Pancreas (tissue), 10 donors: Measurements from ENCODE around the gene UTS2. TPM values are rescaled to one million over a fixed set of nuclear protein-coding genes. Genes with fewer than 3 reads are reported as not detected.
A peak's percentile ranks its signal among the peaks of the same experiment; 100 is the strongest.

Source experiments
- ATAC-seq, 4 donors: fragments of 200-7000 bp; cut with Tn5 transposase; one replicate each; pipeline versions ENCODE4 v1.8.0 to v1.9.1; 2020; ENCODE audit warnings: mild to moderate bottlenecking in 4 of 4, moderate library complexity in 4 of 4
- DNase-seq, 6 donors: peaks; one replicate each; pipeline ENCODE4 v3.0.0-alpha.2; 2020
- FAIRE-seq: peaks from 2 replicates; lab custom pipeline; 2012; peaks lifted over from hg19 to GRCh38; lab: Jason Lieb, UNC
- H3K27ac ChIP-seq, 4 donors: fragments of 200-600 bp; sonication (generic); 1 replicate in 3 of 4; 2 replicates in 1 of 4; pipeline versions ENCODE4 v1.5.0 to v1.8.0; 2020
- H3K27me3 ChIP-seq, 4 donors: fragments of 200-600 bp; one replicate each; pipeline ENCODE4 v1.8.0; 2021
- H3K36me3 ChIP-seq, 3 donors: fragments of 200-600 bp; sonication (generic) in 1 of 3; one replicate each; pipeline versions ENCODE4 v1.5.0 to v1.8.0; 2020 to 2021
- H3K4me1 ChIP-seq, 3 donors: fragments of 200-600 bp; one replicate each; pipeline ENCODE4 v1.8.0; 2021
- H3K4me3 ChIP-seq, 4 donors: fragments of 200-600 bp; sonication (generic) in 2 of 4; one replicate each; pipeline versions ENCODE4 v1.5.0 to v1.8.0; 2020 to 2021
- H3K9me3 ChIP-seq, 4 donors: fragments of 200-600 bp; one replicate each; pipeline ENCODE4 v1.8.0; 2021
- WGBS, 2 donors: extraction: QIAGEN DNeasy Blood & Tissue Kit; methylation state at CpG; one replicate each; pipeline ENCODE4 v1.1.7; 2013; 5-methylcytosine and 5-hydroxymethylcytosine counted together
- intact Hi-C, 3 donors: fragments of 100-400 bp; cut with DNase I; formaldehyde crosslinking; loops; one replicate each; pipeline versions ENCODE4 v1.11.1 to v1.14.2; 2022
- polyA plus RNA-seq, 2 donors: library from polyadenylated mRNA; stranded (reverse); fragments of 200-250 nt; gene quantifications; one replicate each; pipeline ENCODE4 v1.2.3, GENCODE V29; 2013
- total RNA-seq, 6 donors: library from RNA; stranded (reverse); fragmentation: NEBNext Ultra II Directional in 4 of 6; extraction: Animal tissue kit (Norgen Biotek cat#: 25700) in 4 of 6; gene quantifications; one replicate each; pipeline versions ENCODE4 v1.2.1 to v1.2.4, GENCODE V29; 2021 to 2023
- TF ChIP-seq, protein P1 (sequence below), 4 donors: fragments of 200-600 bp; sonication (generic) in 3 of 4; IDR thresholded peaks; one replicate each; pipeline versions ENCODE4 v1.5.0 to v1.8.0; 2021; ENCODE audit warnings: antibody characterized with exemption in 4 of 4
- donor health status: healthy with polysubstance abuse.
- donor health status: DM: no; HTN: no; CAD: no; lungs with moderate emphysema.
- donor health status: DM: no; HTN: no; CAD: no.
- donor health status: control.
- donor health status: control.
- donor health status: Bipolar disorder and iron deficiency.
- donor health status: DM: yes; HTN: yes; CAD: no.
- donor health status: DM: no; HTN: no; CAD: no.
- donor health status: DM: no; HTN: no; CAD: no.
- donor health status: DM: yes; HTN: yes; CAD: no.

The UTS2 gene
- total and polyA plus RNA-seq, 8 donors, result 0.09 TPM; not detected in 7

DNA sequence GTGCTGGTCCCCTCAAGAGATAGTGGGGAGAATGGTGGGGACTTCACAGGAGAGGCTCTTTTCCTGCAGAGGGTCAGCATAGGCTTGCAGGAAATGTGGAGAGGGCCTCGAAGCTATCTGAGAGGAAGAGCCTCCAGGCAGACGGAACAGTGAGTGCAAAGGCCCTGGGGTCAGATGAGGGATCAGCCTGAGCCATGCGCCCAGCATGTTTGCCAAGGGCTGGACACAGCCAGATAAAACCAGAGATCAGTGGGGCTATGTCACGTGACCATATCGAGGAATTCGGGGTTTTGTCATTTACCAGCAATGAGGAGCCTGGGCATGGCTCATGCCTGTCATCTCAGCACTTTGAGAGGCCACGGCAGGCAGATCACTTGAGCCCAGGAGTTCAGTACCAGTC, 6.5 kb upstream of the UTS2 start:
- no peaks in the 10 kb centered on the region for H3K4me1 ChIP-seq
- ATAC-seq, result no peak
- no peak overlapping the region for H3K4me3 ChIP-seq
- no peak for DNase-seq
- intact Hi-C loops, result no loop called here
- H3K9me3 ChIP-seq, result no peaks in the 10 kb centered on the region
- no peak for FAIRE-seq
- 87 to 89% methylated on average over 7 of the region's 7 CpGs for WGBS, 2 donors
- no peaks in the 10 kb centered on the region for H3K27me3 ChIP-seq
- no peak overlapping the region for H3K27ac ChIP-seq
- no peaks in the 10 kb centered on the region for H3K36me3 ChIP-seq
- TF ChIP-seq, protein P1, sequence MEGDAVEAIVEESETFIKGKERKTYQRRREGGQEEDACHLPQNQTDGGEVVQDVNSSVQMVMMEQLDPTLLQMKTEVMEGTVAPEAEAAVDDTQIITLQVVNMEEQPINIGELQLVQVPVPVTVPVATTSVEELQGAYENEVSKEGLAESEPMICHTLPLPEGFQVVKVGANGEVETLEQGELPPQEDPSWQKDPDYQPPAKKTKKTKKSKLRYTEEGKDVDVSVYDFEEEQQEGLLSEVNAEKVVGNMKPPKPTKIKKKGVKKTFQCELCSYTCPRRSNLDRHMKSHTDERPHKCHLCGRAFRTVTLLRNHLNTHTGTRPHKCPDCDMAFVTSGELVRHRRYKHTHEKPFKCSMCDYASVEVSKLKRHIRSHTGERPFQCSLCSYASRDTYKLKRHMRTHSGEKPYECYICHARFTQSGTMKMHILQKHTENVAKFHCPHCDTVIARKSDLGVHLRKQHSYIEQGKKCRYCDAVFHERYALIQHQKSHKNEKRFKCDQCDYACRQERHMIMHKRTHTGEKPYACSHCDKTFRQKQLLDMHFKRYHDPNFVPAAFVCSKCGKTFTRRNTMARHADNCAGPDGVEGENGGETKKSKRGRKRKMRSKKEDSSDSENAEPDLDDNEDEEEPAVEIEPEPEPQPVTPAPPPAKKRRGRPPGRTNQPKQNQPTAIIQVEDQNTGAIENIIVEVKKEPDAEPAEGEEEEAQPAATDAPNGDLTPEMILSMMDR (IDR thresholded peaks at IDR 0.05), result no peak

GRCh38 chr1:7857985-7858384, 5.1 kb upstream of the UTS2 start:
- no peak for DNase-seq
- Histone ChIP-seq H3K9me3 (no peaks in the 10 kb centered on the region), H3K4me1 (no peaks in the 10 kb centered on the region), H3K36me3 (no peaks in the 10 kb centered on the region), H3K27ac (no peak overlapping the region), H3K27me3 (no peaks in the 10 kb centered on the region), H3K4me3 (no peak overlapping the region)
- TF ChIP-seq, protein P1 (IDR thresholded peaks at IDR 0.05), result no peak
- FAIRE-seq, result no peak
- ATAC-seq, result no peak
- WGBS, 2 donors, result 66 to 75% methylated on average over 4 of the region's 4 CpGs
- intact Hi-C loops, result no loop called here

- WGBS, 2 donors, result 62 to 67% methylated on average over 2 of the region's 2 CpGs
- no peak for FAIRE-seq
Measured at GRCh38 chr1:7857000-7857399, 4.1 kb upstream of the UTS2 start.

DNA sequence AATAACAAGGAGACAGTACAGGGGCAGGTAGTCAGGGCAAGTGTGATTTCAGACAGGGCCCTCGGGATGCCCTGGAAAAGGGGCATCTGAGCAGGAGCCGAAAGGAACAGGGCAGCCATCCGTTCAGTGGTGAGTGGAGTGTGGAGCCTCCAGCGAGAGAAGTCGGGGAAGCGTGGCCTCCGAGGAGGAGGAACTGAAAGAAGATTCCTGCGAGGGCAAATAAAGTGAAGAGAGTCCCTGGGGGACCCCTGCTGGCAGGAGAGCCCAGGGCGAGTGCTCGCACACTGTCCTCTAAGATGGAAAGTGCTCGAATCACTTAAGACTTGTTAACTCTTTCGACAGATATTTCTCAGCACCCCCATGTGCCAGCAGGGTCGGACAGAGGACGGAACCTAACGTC, 3.5 kb upstream of the UTS2 start:
- ATAC-seq, result peak in 1 of 4 donors; percentile 62
- intact Hi-C loops, result no loop called here
- no peak for FAIRE-seq
- WGBS, 2 donors, result 54 to 66% methylated on average over 15 of the region's 15 CpGs
- Histone ChIP-seq H3K4me1 (no peaks in the 10 kb centered on the region), H3K27ac (no peak overlapping the region), H3K36me3 (no peaks in the 10 kb centered on the region), H3K27me3 (no peaks in the 10 kb centered on the region), H3K9me3 (no peaks in the 10 kb centered on the region), H3K4me3 (no peak overlapping the region)
- TF ChIP-seq, protein P1 (IDR thresholded peaks at IDR 0.05), result no peak
- no peak for DNase-seq

More at GRCh38 chr1:7857000-7857399, 4.1 kb upstream of the UTS2 start:
- Histone ChIP-seq H3K27ac (no peak overlapping the region), H3K4me1 (no peaks in the 10 kb centered on the region), H3K36me3 (no peaks in the 10 kb centered on the region), H3K4me3 (no peak overlapping the region), H3K27me3 (no peaks in the 10 kb centered on the region), H3K9me3 (no peaks in the 10 kb centered on the region)
- TF ChIP-seq, protein P1 (IDR thresholded peaks at IDR 0.05), result no peak
- intact Hi-C loops, result no loop called here
- no peak for ATAC-seq
- no peak for DNase-seq

GRCh38 chr1:7853684-7854026, 790 bp upstream of the UTS2 start:
- no peaks in the 10 kb centered on the region for H3K36me3 ChIP-seq
- no peak overlapping the region for H3K27ac ChIP-seq
- TF ChIP-seq, protein P1 (IDR thresholded peaks at IDR 0.05), result no peak
- 79 to 83% methylated on average over 7 of the region's 7 CpGs for WGBS, 2 donors
- no peak overlapping the region for H3K4me3 ChIP-seq
- H3K27me3 ChIP-seq, result no peaks in the 10 kb centered on the region
- no peak for ATAC-seq
- H3K9me3 ChIP-seq, result no peaks in the 10 kb centered on the region
- no peak for DNase-seq
- H3K4me1 ChIP-seq, result no peaks in the 10 kb centered on the region
- no peak for FAIRE-seq
- intact Hi-C loops, result no loop called here
